GM12891 (cell line): Measurements from ENCODE around the gene C17orf67.

Experiments used
- POLR2A ChIP-seq: IDR thresholded peaks from 2 replicates; pipeline ENCODE4 v1.6.1; 2011; ENCODE audit warnings: low read depth, low read length, control low read depth
- POLR2AphosphoS5 ChIP-seq: IDR thresholded peaks from 2 replicates; pipeline ENCODE4 v1.6.1; 2011; ENCODE audit warnings: low read depth, low read length, control low read depth
- TAF1 ChIP-seq: IDR thresholded peaks from 2 replicates; pipeline ENCODE4 v1.6.1; 2011; ENCODE audit warnings: low read depth, low read length, control low read depth

DNA sequence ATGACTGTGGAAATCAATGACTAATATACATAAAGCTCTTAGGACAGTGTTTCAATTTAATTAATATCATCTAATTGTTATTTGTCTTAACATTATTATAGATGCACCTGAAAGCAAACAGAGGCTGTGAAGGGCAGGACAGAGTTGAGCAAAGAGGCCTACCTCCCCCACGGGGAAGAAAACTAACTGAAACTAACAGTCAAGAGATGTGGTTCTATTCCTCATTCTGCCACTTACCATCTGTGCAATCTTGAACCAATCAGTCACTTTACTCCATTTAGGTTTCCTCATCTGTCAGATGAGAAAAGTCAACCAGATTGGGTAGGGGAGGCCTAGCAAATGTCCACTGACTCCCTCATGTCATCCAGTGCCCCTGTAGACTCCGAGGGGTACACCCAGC lies 59.1 kb downstream of the C17orf67 start:
- TF ChIP-seq TAF1 (no peak), POLR2AphosphoS5 (no peak), POLR2A (no peak)
